HS-5 (cell line): ENCODE measurements around the gene PACSIN1.

Experiments
- DNase-seq: peaks from one replicate; pipeline ENCODE4 v3.0.0-alpha.2; 2012; ENCODE audit warnings: low read depth

Gene PACSIN1

GRCh38 chr6:34546551-34547321 is 80.9 kb downstream of the PACSIN1 start:
- DNase-seq: no peak

- no peak for DNase-seq
Observed at GRCh38 chr6:34547701-34548644, 82.1 kb downstream of the PACSIN1 start.

- no peak for DNase-seq
Observed at GRCh38 chr6:34549026-34549803, 83.3 kb downstream of the PACSIN1 start.

- no peak for DNase-seq
Observed at GRCh38 chr6:34549804-34550202, 83.9 kb downstream of the PACSIN1 start.

GRCh38 chr6:34551720-34552119 is 85.8 kb downstream of the PACSIN1 start:
- no peak for DNase-seq

GRCh38 chr6:34552620-34553019 is 86.7 kb downstream of the PACSIN1 start:
- DNase-seq: no peak

- no peak for DNase-seq
Observed at GRCh38 chr6:34553146-34553545, 87.3 kb downstream of the PACSIN1 start.

GRCh38 chr6:34553750-34554149 is 87.9 kb downstream of the PACSIN1 start:
- no peak for DNase-seq

- DNase-seq: no peak
Observed at GRCh38 chr6:34554291-34555006, 88.6 kb downstream of the PACSIN1 start.

- no peak for DNase-seq
Observed at GRCh38 chr6:34555007-34555322, 89.1 kb downstream of the PACSIN1 start.

- no peak for DNase-seq
Observed at GRCh38 chr6:34555328-34555727, 89.5 kb downstream of the PACSIN1 start.

- no peak for DNase-seq
Observed at GRCh38 chr6:34556031-34556471, 90.2 kb downstream of the PACSIN1 start, which contains the start of gene SPDEF. Gene SPDEF, minus strand, starts transcription at chr6:34556329. Its CDS starts 11,874 bp downstream, at chr6:34544455.

GRCh38 chr6:34556493-34556892 is 90.6 kb downstream of the PACSIN1 start:
- no peak for DNase-seq

- DNase-seq: no peak
Observed at GRCh38 chr6:34557228-34557627, 91.4 kb downstream of the PACSIN1 start.

- DNase-seq: no peak
Observed at GRCh38 chr6:34558172-34558714, 92.4 kb downstream of the PACSIN1 start.

GRCh38 chr6:34559651-34560365 is 93.9 kb downstream of the PACSIN1 start:
- no peak for DNase-seq

- no peak for DNase-seq
Observed at GRCh38 chr6:34560366-34561226, 94.7 kb downstream of the PACSIN1 start.

- DNase-seq: no peak
Observed at GRCh38 chr6:34561227-34561530, 95.3 kb downstream of the PACSIN1 start.

- DNase-seq: no peak
Observed at GRCh38 chr6:34562350-34562749, 96.5 kb downstream of the PACSIN1 start.
